Dendritic cell treated with granulocyte-macrophage colony-stimulating factor and Interleukin-4, amounts not matched to agents 40 ng/mL and 50 ng/mL, for 4 days (primary cell): ENCODE results near the gene SPCS3.
"Not testable (repeated sequence)": the region's sequence is repeated elsewhere in the genome, so short reads cannot be mapped to it uniquely, and the experiment has no call there.

ENCODE experiments used
- H3K27ac Mint-ChIP-seq: one replicate; pipeline ENCODE4 v1.8.0; 2022; ENCODE audit warnings: mild to moderate bottlenecking, mixed read lengths
- H3K27me3 Mint-ChIP-seq: one replicate; pipeline ENCODE4 v1.8.0; 2022; ENCODE audit warnings: mild to moderate bottlenecking, mixed read lengths
- H3K36me3 Mint-ChIP-seq: one replicate; pipeline ENCODE4 v1.8.0; 2022; ENCODE audit warnings: low read depth, mixed read lengths
- H3K4me1 Mint-ChIP-seq: one replicate; pipeline ENCODE4 v1.8.0; 2022; ENCODE audit warnings: low read depth, mixed read lengths
- H3K4me3 Mint-ChIP-seq: one replicate; pipeline ENCODE4 v1.8.0; 2022; ENCODE audit warnings: mild to moderate bottlenecking, moderate library complexity, mixed read lengths
- H3K9me3 Mint-ChIP-seq: one replicate; pipeline ENCODE4 v1.8.0; 2022; ENCODE audit warnings: mixed read lengths
- intact Hi-C: fragments of 100-400 bp; cut with micrococcal nuclease; formaldehyde crosslinking; loops from one replicate; pipeline ENCODE4 v1.15.0; 2022

Gene SPCS3

GRCh38 chr4:176342384-176342783, 22.6 kb downstream of the SPCS3 start:
- H3K27ac Mint-ChIP-seq = no peak overlapping the region
- intact Hi-C loops = loop anchor here (10.0 kb wide), 1 partner anchor 1578 kb away; no protein-coding TSS in a partner anchor
- no peaks in the 10 kb centered on the region for H3K4me1 Mint-ChIP-seq

DNA sequence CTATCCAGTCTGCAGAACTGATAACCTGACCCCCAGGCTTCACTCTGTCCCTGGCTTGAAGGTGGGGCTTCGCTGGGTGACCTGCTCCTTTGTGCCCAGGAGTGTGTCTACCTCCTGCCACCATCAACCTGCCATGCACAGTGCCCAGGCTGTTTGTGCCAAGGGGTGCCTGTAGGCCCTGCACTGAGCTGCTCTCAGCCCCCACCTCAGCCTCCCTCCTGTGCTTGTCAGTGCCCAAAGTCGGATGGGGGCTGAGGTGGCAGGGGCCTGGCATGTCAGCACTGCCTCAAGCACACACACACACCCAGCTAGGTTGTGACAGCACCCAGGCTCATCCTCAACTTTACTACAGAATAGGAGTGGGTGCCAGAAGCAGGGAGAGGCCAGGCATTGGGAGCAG, 23.5 kb downstream of the SPCS3 start:
- intact Hi-C loops = loop anchor here (10.0 kb wide), 1 partner anchor 1578 kb away; no protein-coding TSS in a partner anchor
- Mint-ChIP-seq H3K27ac (no peak overlapping the region), H3K4me3 (no peak overlapping the region), H3K4me1 (no peaks in the 10 kb centered on the region), H3K36me3 (no peaks in the 10 kb centered on the region), H3K27me3 (no peaks in the 10 kb centered on the region), H3K9me3 (peaks cover 32% of the 10 kb centered on the region)

More at GRCh38 chr4:176342384-176342783, 22.6 kb downstream of the SPCS3 start:
- Mint-ChIP-seq H3K27me3 (no peaks in the 10 kb centered on the region), H3K4me3 (no peak overlapping the region), H3K9me3 (peaks cover 32% of the 10 kb centered on the region), H3K36me3 (no peaks in the 10 kb centered on the region)

GRCh38 chr4:176345346-176345745, 25.6 kb downstream of the SPCS3 start:
- intact Hi-C loops = loop anchor here (10.0 kb wide), 1 partner anchor 1581 kb away; no protein-coding TSS in a partner anchor

GRCh38 chr4:176346836-176347235, 27.1 kb downstream of the SPCS3 start:
- peaks cover 47% of the 10 kb centered on the region for H3K9me3 Mint-ChIP-seq
- not testable (repeated sequence) for H3K4me1 Mint-ChIP-seq, H3K36me3 Mint-ChIP-seq, H3K27ac Mint-ChIP-seq, H3K4me3 Mint-ChIP-seq, H3K27me3 Mint-ChIP-seq
- intact Hi-C loops = loop anchor here (10.0 kb wide), 1 partner anchor 1582 kb away; no protein-coding TSS in a partner anchor

More at GRCh38 chr4:176345346-176345745, 25.6 kb downstream of the SPCS3 start:
- not testable (repeated sequence) for H3K27me3 Mint-ChIP-seq, H3K4me3 Mint-ChIP-seq, H3K36me3 Mint-ChIP-seq, H3K27ac Mint-ChIP-seq, H3K4me1 Mint-ChIP-seq
- peaks cover 34% of the 10 kb centered on the region for H3K9me3 Mint-ChIP-seq

DNA sequence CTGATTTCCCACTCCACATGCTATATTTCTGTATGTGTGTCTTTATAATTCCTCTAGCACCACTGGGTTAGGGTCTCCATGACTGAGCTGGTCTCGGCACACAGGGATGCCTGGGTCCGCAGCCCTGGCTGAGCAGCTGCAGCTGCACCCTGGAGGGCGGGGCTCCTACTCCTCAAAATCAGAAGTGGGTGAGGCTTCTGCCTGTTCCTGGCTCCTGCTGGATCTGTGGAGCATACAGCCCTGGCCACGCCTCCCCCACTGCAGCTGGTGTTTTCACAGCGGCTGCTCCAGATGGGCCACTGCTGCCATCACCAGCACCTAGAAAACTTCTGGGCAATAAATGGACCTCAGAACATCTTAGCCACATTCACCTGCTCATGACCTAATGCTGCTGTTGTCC, 30.9 kb downstream of the SPCS3 start:
- no peaks in the 10 kb centered on the region for H3K36me3 Mint-ChIP-seq
- peaks cover 14% of the 10 kb centered on the region for H3K9me3 Mint-ChIP-seq
- no peak overlapping the region for H3K27ac Mint-ChIP-seq
- no peak overlapping the region for H3K4me3 Mint-ChIP-seq
- intact Hi-C loops = no loop called here
- no peaks in the 10 kb centered on the region for H3K27me3 Mint-ChIP-seq
- H3K4me1 Mint-ChIP-seq = no peaks in the 10 kb centered on the region

GRCh38 chr4:176354884-176355283, 35.1 kb downstream of the SPCS3 start:
- H3K36me3 Mint-ChIP-seq = no peaks in the 10 kb centered on the region
- no peak overlapping the region for H3K4me3 Mint-ChIP-seq
- H3K9me3 Mint-ChIP-seq = peaks cover 14% of the 10 kb centered on the region
- H3K27ac Mint-ChIP-seq = no peak overlapping the region
- no peaks in the 10 kb centered on the region for H3K27me3 Mint-ChIP-seq
- intact Hi-C loops = no loop called here
- H3K4me1 Mint-ChIP-seq = no peaks in the 10 kb centered on the region

- H3K4me1 Mint-ChIP-seq = no peaks in the 10 kb centered on the region
- no peaks in the 10 kb centered on the region for H3K36me3 Mint-ChIP-seq
- H3K27ac Mint-ChIP-seq = no peak overlapping the region
- intact Hi-C loops = no loop called here
- H3K4me3 Mint-ChIP-seq = no peak overlapping the region
- no peaks in the 10 kb centered on the region for H3K9me3 Mint-ChIP-seq
- no peaks in the 10 kb centered on the region for H3K27me3 Mint-ChIP-seq
These were observed 37.8 kb downstream of the SPCS3 start for GRCh38 chr4:176357359-176358082.

DNA sequence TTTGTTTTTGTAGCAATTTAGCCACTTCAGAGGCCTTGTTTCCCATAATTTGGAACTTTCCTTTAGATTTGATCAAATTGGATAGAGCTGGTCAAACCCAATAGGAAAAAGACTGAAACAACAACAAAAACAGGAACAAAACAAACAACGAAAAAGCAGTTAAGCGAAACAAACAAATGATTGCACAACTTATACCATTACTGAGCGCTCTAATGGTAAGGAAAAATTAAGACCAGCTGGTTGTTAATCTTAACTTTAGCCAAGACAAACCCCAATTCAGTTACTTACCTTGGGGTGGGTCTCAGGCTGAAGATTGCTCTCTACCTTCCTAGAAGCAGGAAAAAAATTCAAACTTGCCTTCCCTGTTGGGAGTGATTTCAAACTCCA, 38.3 kb downstream of the SPCS3 start:
- Mint-ChIP-seq H3K36me3 (no peaks in the 10 kb centered on the region), H3K4me1 (no peaks in the 10 kb centered on the region), H3K27ac (no peak overlapping the region), H3K27me3 (no peaks in the 10 kb centered on the region), H3K4me3 (no peak overlapping the region), H3K9me3 (no peaks in the 10 kb centered on the region)
- intact Hi-C loops = no loop called here

GRCh38 chr4:176359590-176359989, 39.8 kb downstream of the SPCS3 start:
- Mint-ChIP-seq H3K27ac (no peak overlapping the region), H3K36me3 (no peaks in the 10 kb centered on the region), H3K27me3 (no peaks in the 10 kb centered on the region), H3K4me1 (no peaks in the 10 kb centered on the region), H3K4me3 (no peak overlapping the region), H3K9me3 (no peaks in the 10 kb centered on the region)
- intact Hi-C loops = no loop called here

GRCh38 chr4:176360446-176360845, 40.7 kb downstream of the SPCS3 start:
- Mint-ChIP-seq H3K27me3 (no peaks in the 10 kb centered on the region), H3K4me3 (no peak overlapping the region), H3K36me3 (no peaks in the 10 kb centered on the region), H3K4me1 (no peaks in the 10 kb centered on the region), H3K9me3 (no peaks in the 10 kb centered on the region), H3K27ac (no peak overlapping the region)
- intact Hi-C loops = no loop called here

DNA sequence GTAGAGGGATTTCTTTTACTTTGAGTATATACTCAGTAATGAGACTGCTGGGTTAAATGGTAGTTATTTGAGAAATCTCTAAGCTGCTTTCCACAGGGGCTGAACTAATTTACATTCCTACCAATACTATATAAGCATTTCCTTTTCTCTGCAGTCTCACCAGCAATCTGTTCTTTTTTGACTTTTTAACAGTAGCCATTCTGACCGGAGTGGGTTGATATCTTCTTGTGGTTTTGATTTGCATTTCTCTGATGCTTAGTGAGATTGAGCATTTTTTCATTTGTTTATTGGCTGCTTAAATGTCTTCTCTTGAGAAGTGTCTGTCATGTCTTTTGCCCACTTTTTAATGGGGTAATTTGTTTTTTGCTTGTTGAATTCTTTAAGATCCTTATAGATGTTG, 43.3 kb downstream of the SPCS3 start:
- Mint-ChIP-seq H3K4me1 (no peaks in the 10 kb centered on the region), H3K27me3 (no peaks in the 10 kb centered on the region), H3K36me3 (no peaks in the 10 kb centered on the region), H3K9me3 (no peaks in the 10 kb centered on the region), H3K4me3 (no peak overlapping the region), H3K27ac (no peak overlapping the region)
- intact Hi-C loops = no loop called here

DNA sequence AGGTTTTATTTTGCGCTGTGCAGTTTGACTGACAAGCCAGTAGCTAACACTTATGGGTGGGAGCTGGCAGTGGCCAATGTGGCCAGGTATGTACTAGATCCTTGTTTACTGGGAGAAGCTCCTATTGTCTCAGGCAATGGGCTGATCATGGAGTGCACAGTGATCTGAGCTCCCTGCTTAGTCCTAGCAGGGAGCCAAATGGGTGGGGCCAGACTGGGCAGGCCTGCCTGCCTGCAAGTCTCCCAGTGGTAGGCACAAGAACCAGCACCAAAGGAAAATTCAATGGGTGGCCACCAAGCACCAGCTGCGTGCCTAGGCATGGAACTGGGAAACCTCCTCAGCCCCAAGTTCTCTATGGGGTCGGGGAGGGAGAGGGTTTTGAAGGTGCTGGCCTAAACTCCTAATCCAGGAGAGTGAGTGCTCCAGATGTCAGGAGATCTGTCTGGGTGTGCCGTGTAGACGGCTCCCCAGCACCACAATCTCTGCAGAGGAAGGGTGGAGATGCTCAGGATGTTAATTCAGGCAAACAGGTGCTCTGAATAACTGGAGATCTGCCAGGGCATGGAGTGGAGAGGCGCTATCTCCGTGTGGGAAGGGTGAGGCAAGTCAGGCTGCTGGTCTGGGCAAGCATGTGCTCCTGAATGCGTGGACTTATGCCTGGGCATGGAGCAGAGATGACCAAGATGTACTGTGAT, 48.2 kb downstream of the SPCS3 start:
- Mint-ChIP-seq H3K27me3 (no peaks in the 10 kb centered on the region), H3K4me1 (no peaks in the 10 kb centered on the region), H3K36me3 (no peaks in the 10 kb centered on the region), H3K9me3 (no peaks in the 10 kb centered on the region), H3K4me3 (no peak overlapping the region), H3K27ac (no peak overlapping the region)
- intact Hi-C loops = no loop called here

- Mint-ChIP-seq H3K4me3 (no peak overlapping the region), H3K27me3 (no peaks in the 10 kb centered on the region), H3K36me3 (no peaks in the 10 kb centered on the region), H3K9me3 (no peaks in the 10 kb centered on the region), H3K4me1 (no peaks in the 10 kb centered on the region), H3K27ac (no peak overlapping the region)
- intact Hi-C loops = loop anchor here (5.0 kb wide), 1 partner anchor 676 kb away; no protein-coding TSS in a partner anchor
These were observed 56.4 kb downstream of the SPCS3 start for GRCh38 chr4:176376032-176376614.

GRCh38 chr4:176377780-176378179, 58.0 kb downstream of the SPCS3 start:
- Mint-ChIP-seq H3K9me3 (no peaks in the 10 kb centered on the region), H3K36me3 (no peaks in the 10 kb centered on the region), H3K27me3 (no peaks in the 10 kb centered on the region), H3K4me3 (no peak overlapping the region), H3K27ac (no peak overlapping the region), H3K4me1 (no peaks in the 10 kb centered on the region)
- intact Hi-C loops = loop anchor here (5.0 kb wide), 1 partner anchor 675 kb away; no protein-coding TSS in a partner anchor
